KOPT-K1 (cell line): ENCODE measurements around the gene ATG16L2.
"Not testable (repeated sequence)": the region's sequence is repeated elsewhere in the genome, so short reads cannot be mapped to it uniquely, and the experiment has no call there.

Experiments
- H3K27ac ChIP-seq: fragments of 200-600 bp; sonication (generic); 2 replicates; pipeline ENCODE4 v1.5.1; 2016; ENCODE audit warnings: antibody characterized with exemption, mild to moderate bottlenecking, low read depth, low read length; ENCODE audit not compliant: poor library complexity, severe bottlenecking
- H3K36me3 ChIP-seq: fragments of 200-600 bp; sonication (generic); 2 replicates; pipeline ENCODE4 v1.5.1; 2017; ENCODE audit warnings: antibody characterized with exemption, mild to moderate bottlenecking, low read length, moderate library complexity; ENCODE audit not compliant: insufficient read depth
- H3K9me3 ChIP-seq: fragments of 200-600 bp; sonication (generic); 2 replicates; pipeline ENCODE4 v1.5.1; 2017; ENCODE audit warnings: antibody characterized with exemption, low read length, mild to moderate bottlenecking; ENCODE audit not compliant: insufficient read depth, poor library complexity, severe bottlenecking

Gene ATG16L2

DNA sequence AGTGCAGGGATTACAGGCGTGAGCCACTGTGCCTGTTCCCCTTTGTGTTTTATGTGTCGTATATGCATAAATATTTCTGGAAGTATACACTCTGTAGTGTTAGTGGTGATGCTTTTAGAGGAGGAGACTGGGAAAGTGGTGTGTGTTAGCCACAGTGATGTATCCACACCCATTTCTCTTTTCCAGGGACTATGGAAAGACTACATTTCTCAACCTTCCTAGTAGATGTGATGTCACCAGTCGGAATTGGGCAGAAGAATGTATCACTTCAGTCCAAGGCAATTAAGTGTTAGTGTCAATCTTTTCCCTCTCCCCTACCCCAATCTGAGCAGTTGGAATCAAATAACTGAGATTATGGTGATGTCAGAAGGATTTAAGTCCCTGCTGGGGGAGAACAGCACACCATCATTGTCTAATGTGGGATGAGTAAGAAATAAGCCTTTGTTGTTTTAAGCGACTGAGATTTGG is 5.8 kb upstream of the ATG16L2 start:
- Histone ChIP-seq H3K9me3 (no peaks in the 10 kb centered on the region), H3K36me3 (peaks cover 40% of the 10 kb centered on the region), H3K27ac (no peak overlapping the region)

DNA sequence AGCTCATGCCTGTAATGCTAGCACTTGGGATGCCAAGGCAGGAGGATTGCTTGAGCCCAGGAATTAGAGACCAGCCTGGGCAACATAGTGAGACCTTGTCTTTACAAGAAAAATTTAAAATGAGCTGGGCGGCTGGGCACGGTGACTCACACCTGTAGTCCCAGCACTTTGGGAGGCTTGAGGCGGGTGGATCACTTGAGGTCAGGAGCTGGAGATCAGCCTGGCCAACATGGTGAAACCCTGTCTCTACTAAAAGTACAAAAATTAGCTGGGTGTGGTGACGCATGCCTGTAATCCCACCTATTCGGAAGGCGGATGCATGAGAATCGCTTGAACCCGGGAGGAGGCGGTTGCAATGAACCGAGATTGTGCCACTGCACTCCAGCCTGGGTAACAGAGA is 2.5 kb upstream of the ATG16L2 start:
- H3K27ac ChIP-seq, H3K9me3 ChIP-seq: not testable (repeated sequence)
- peaks cover 40% of the 10 kb centered on the region for H3K36me3 ChIP-seq

DNA sequence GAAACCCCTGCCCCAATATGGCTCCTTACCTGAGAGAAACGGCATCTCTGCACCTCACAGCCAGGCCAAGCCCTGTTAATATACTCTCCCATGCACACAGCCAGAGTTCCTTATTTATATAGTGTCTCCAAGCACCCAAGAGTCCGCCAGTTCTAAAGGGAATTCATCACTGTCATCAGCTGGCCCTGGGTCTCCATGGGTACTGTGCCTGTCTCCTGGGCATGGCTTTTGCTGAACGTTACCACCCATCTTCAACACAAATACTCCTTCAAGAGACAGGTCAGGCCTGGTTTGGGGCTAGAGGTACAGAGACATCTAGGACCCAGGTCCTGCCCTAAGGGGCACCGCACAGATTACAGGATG is 1.6 kb upstream of the ATG16L2 start:
- Histone ChIP-seq H3K36me3 (peaks cover 46% of the 10 kb centered on the region), H3K9me3 (no peaks in the 10 kb centered on the region), H3K27ac (peak overlapping the region; percentile 87)

DNA sequence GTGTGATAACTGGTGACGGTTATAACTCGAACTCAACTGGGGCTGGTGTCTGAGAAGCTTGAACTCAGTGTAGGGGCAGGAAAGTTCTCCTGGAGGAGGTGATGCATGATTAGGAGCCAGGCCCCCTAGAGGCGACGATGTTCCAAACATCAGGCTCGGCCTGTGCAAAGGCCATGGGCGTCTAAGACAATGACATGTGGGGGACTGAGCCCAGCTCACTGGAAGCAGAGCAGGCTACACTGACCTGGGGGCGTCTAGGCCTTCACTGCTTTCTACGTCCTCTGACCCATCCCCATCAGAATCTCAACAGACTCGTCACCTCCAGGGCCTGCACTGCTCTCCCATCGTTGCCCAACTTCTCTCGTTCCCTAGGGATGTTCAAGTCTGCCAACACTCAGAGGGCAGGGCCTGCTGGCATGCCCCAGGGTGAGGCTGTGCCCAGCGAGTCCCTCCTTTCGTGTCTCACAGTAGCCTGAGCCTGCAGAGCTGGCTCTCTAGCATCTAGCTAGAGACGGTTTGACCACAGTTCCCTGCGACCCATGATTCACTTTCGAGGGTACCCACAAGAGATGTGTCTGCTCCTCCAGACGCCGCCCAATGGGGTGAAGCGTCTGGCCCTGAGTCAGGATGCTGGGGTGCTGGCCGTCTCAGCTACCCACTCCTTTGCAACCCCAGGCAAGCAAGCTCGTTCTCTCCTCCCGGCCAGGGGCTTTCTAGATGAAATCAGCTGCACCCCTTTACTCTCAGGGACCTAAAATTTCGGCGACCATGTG is 1.1 kb upstream of the ATG16L2 start:
- Histone ChIP-seq H3K36me3 (peaks cover 46% of the 10 kb centered on the region), H3K9me3 (no peaks in the 10 kb centered on the region), H3K27ac (peak overlapping the region; percentile 87)

DNA sequence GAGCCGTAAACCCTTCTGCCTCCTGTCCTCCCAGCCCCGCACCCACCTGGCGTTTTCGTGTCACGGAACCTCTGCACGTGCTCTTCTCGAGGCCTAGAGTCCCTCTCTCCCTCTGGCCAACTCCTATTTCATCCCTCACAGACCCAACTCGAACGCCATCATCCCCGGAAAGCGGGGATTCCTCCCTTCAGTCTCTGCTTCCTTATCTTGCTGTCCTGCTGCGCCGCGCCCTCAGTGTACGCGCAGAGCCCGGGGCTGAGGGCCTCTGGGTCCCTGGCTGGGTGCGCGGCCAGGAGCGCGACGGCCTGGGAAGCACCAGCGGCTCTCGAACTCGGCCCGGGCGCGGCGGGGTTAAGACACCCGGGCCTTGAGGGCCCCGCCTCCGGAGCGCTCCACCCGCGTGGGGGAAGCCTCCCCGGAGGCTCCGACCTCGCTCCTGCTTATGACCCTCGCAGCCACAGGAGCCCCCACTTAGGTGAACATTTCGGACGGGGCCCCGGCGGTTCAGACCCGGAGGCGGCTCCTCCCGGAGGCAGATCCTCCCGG is 398 bp upstream of the ATG16L2 start:
- peak overlapping the region; percentile 87 for H3K27ac ChIP-seq
- no peaks in the 10 kb centered on the region for H3K9me3 ChIP-seq
- H3K36me3 ChIP-seq: peaks cover 46% of the 10 kb centered on the region

DNA sequence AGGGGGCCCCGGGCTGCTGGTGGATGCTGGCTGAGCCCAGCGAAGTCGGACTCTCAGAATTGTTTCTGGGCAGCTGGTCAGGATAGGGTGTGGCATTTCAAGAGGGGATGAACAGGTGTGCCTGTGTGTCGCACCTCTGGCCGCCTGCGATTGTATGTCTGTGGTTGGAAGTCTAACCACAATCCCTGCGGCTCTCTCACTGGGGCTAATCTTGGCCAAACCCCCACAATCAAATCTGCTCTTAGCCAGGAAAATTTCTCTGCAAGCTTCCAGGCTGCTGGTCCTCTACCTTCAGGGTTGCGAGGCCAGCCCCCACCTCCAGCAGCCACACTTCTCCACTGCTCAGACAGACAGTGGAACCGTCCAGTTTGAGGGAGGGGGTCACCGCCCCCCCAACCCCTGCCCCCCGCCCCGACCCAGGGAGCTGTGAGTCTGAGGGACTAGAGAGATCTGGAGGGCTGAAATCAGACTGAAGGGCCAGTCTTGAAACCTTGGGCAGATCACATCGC is 953 bp downstream of the ATG16L2 start:
- peaks cover 46% of the 10 kb centered on the region for H3K36me3 ChIP-seq
- no peaks in the 10 kb centered on the region for H3K9me3 ChIP-seq
- H3K27ac ChIP-seq: peak overlapping the region; percentile 87

DNA sequence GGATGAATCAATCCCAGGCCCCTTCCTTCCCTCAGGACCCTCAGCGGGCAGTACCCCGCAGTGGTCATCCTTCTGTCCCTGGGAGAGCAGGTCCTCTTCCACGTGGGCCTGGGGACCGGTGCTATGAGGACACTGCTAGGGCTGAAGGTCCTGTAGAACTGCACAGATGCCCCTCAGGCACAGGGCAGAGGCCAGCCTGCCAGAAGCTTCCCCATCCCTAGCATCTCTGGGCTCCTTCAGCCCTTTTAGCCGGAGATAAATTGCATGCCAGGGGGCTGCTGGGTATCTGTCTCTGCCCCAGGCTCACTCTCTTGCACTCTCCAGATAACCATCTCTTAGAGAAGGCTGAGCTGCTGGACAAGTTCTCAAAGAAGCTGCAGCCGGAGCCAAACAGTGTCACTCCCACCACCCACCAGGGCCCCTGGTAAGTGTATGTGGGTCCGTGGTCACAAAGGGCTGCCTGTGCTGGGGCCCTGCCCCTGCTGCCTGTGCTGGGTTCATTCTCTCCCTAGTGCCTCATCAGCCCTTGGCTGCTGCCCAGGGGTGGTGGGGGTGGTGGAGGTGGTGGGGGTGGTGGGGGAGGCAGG is 2.3 kb downstream of the ATG16L2 start:
- Histone ChIP-seq H3K27ac (peak overlapping the region; percentile 87), H3K36me3 (peaks cover 51% of the 10 kb centered on the region), H3K9me3 (no peaks in the 10 kb centered on the region)

DNA sequence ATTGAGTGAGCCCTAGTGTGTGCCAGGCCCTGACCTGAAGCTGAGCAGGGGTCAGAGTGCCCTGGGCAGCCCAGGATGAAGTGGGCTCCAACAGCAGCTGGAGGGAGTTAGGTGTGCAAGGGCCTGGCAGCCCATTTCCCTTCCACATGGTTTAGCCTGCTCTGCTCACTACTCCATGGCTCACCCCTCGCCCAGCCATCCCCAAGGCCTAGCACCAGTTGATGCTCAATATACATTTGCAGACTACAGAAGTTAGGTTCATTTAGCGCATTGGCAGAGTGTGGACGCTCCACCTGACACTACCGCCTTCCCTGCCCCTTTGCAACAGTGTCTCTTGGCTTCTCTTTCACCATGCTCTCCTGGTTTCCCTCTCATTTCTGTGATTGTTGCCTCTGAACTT is 3.8 kb downstream of the ATG16L2 start:
- peaks cover 60% of the 10 kb centered on the region for H3K36me3 ChIP-seq
- no peaks in the 10 kb centered on the region for H3K9me3 ChIP-seq
- H3K27ac ChIP-seq: no peak overlapping the region

DNA sequence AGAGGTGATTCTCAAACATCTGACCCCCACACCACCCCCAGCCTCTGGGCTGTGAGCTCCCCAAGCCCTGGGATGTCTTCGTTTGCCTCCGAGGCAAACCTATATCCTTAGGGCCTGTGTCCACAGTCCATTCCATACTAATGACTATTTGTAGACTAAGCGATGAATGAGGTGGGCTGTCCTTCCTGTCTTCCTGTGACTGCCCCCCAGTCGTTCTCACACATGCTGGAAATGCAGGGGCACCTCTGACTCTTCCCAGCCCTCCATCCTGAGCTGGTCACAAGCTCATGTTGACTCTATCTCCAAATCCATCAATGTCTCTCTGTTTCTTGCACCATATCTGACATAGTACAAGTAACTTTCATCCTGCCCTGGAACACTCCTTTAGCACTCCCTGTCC is 4.8 kb downstream of the ATG16L2 start:
- Histone ChIP-seq H3K9me3 (no peaks in the 10 kb centered on the region), H3K36me3 (peaks cover 70% of the 10 kb centered on the region)

DNA sequence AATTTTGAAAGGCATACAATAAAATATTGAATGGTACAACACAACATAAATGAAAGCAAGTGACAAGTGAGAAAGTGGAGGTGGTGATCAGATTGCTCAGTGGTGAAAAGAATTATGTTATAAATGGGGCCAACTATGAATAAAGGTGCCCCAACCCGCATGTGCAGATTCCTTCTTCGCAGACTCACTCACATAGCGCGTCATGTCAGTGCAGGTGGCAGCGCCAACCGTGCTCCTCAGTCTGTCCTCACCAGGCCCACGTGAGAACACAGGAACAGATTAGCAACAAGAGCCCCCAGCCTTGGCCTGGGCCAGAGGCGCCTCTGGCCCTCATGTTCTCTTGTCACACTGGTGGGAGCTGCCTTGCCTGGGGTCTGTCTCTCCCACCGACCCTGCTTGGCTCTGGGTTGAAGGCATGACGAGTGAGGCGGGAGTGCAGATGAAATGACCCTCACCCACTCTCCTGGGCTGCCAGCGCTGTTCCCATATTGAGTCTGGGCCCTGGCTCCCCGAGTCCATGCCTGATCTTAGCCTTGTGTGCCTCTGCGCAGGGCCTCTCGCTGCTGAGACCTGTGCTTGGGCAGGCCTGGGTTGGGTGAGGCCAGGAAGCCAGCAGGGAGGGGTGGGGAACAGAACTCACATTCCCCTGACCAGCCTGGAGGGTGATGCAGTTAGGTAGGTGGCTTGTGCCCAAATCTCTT is 6.4 kb downstream of the ATG16L2 start:
- peaks cover 86% of the 10 kb centered on the region for H3K36me3 ChIP-seq
- H3K9me3 ChIP-seq: no peaks in the 10 kb centered on the region
- no peak overlapping the region for H3K27ac ChIP-seq

More for the DNA sequence above, 4.8 kb downstream of the ATG16L2 start:
- H3K27ac ChIP-seq: no peak overlapping the region

DNA sequence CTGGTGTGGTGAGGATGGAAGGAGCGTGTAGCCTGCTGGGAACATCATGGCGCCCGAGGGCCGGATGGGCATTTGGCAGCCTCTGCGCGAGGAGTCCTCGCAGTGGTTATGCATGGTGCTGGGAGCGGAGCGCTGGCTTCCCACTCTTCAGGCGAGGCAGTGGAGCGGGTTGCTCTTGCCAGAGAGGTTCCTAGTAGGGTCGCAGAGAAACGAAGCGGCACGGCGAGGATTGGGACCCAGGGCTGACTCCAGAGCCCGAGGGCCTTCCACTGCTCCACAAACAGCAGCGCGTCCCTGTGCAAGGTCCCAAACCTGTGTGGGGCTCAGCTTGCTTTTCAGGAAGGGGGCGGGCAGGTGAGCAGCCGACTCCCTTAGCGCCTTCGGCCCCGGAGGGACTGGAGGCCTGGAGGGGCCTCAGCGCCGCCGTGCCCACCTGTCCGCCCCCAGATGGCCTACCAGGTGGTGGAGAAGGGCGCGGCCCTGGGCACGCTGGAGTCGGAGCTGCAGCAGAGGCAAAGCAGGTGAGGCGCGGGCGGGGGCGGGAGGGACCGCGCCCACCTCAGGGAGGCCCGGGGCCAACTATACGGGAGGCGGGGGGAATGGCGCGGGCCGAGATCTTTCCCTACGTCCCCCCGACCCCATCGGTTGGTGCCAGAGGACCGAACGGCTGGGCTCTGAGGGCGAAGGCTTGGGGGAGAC is 7.2 kb downstream of the ATG16L2 start:
- H3K27ac ChIP-seq: no peak overlapping the region

DNA sequence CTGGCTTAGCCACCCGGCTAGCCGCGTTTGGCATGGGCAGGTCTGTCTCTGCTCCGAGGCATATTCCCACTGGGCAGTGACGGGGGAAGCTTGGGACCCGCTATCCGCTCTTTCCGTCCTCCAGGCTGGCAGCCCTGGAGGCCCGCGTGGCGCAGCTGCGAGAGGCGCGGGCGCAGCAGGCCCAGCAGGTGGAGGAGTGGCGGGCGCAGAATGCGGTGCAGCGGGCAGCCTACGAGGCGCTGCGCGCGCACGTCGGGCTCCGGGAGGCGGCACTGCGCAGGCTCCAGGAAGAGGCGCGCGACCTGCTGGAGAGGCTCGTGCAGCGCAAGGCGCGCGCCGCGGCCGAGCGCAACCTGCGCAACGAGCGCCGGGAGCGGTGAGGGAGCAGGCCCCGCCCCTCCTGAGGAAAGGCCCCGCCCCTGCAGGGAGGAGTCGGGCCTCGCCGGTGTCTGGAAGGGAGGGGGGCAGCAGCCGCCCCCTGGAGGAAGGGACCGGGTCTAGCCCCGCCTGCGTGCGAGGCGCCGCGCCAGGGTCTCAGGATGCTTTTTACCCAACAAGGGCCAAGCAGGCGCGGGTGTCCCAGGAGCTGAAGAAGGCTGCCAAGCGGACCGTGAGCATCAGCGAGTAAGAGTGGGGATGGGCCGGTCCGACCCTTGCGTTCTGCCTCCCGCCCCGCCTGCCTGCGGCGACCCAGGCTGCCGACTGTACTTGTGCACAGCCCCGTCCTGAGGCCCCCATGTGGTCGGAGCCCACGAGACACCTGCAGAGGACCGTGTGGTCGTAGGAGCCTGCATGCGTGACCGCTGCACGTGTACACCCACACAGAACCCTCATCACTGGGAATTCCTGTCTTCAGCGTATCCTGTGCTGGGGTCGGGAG is 7.9 kb downstream of the ATG16L2 start:
- Histone ChIP-seq H3K27ac (no peak overlapping the region), H3K36me3 (peaks cover 99% of the 10 kb centered on the region), H3K9me3 (no peaks in the 10 kb centered on the region)

More for the DNA sequence above, 7.2 kb downstream of the ATG16L2 start:
- H3K36me3 ChIP-seq: peaks cover 94% of the 10 kb centered on the region
- no peaks in the 10 kb centered on the region for H3K9me3 ChIP-seq

DNA sequence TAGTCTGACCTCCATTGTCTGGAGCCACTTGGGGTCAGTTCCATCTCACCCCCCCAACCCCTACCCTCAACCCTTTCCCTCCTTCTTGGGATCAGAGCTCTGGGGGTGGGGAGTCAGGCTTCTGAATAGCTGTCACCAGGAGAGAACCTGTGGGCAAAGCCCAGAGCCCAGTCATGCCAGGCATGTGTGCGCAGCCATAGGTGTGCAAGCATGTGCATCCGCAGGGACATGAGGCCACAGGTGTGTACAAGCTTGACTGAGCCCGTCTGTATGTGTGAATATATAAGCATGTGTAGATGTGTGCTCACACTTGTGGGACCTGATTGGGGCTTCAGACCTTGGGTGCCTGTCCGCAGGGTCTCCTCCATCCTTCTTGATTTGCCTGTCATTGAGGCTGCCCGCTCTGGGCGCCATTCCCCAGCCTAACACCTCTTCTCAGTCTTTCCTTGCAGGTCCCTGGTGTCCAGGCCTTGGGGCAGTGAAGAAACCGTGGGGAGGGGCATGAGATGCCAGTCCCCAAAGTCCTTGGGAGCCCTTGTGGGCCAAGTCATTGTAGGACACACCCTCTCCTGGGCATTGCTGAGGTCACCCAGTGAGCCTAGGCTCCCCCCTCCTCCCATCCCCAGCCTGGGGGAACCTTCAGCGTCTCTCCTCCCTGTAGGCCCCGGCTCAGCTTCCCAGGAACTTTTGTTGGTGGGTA is 9.0 kb downstream of the ATG16L2 start:
- no peak overlapping the region for H3K27ac ChIP-seq

More for the DNA sequence above, 9.0 kb downstream of the ATG16L2 start:
- Histone ChIP-seq H3K36me3 (peaks cover 94% of the 10 kb centered on the region), H3K9me3 (no peaks in the 10 kb centered on the region)
